GM21723 (cell line): ENCODE data around the gene OR2Y1.
"Not testable (repeated sequence)": the region's sequence is repeated elsewhere in the genome, so short reads cannot be mapped to it uniquely, and the experiment has no call there.

ENCODE experiments used
- ATAC-seq: cut with Tn5 transposase; IDR thresholded peaks from one replicate; pipeline ENCODE4 v1.9.1; 2021; ENCODE audit warnings: mild to moderate bottlenecking, moderate library complexity; ENCODE audit not compliant: unreplicated experiment

OR2Y1 gene

DNA sequence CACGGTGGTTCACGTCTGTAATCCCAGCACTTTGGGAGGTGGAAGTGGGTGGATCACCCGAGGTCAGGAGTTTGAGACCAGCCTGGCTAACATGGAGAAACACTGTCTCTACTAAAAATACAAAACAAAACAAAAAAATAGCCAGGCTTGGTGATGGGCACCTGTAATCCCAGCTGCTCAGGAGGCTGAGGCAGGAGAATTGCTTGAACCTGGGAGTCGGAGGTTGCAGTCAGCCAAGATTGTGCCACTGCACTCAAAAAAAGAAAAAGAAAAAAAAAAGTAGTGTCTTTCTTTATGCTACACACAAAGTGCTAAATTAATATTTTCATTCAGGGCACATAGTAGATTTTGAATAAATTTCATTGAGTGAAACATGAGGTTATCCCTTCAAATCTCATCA, 1.1 kb upstream of the OR2Y1 start:
- ATAC-seq = not testable (repeated sequence)

GRCh38 chr5:180739271-180739670, 587 bp downstream of the OR2Y1 start:
- ATAC-seq = no peak

DNA sequence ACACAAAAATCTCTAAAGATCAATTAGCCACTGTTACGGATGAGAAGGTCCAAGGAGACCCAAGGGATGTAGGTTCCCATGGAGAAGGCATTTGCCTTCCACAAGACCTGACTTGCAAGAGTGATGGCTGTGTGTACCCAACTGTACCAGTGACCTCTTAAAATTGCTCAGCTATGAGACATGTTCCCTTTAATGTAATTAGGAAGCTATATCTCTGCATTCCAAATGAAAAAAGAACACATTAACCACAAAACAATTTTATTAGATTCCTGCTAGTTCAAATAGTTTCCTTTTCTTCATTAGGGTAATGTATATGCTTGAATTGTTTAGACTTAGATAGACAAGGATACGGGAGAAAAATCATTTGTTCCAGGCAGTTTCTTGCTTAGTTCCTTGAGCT, 3.3 kb downstream of the OR2Y1 start:
- ATAC-seq = no peak

GRCh38 chr5:180724944-180725343, 14.9 kb downstream of the OR2Y1 start:
- no peak for ATAC-seq

DNA sequence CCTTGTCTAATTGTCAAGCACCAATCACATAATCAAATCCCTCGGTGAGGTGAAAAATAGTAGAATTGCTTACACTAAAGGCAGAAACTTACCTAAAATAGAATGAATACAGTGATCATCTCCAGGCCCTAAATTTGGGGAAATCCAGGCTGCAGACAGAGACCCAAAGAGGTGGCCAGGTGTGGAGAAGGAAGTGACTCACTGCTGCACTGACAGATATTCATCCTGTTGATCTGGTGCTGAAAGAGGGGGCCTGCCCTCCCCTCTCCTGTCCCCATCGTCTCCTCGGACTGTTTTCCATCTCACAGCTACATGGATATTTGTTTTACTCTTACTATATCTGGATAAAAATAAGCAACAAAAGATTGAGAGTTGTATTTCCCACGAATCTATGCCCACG, 15.9 kb downstream of the OR2Y1 start:
- no peak for ATAC-seq

GRCh38 chr5:180720486-180720885, 19.4 kb downstream of the OR2Y1 start:
- ATAC-seq = no peak

DNA sequence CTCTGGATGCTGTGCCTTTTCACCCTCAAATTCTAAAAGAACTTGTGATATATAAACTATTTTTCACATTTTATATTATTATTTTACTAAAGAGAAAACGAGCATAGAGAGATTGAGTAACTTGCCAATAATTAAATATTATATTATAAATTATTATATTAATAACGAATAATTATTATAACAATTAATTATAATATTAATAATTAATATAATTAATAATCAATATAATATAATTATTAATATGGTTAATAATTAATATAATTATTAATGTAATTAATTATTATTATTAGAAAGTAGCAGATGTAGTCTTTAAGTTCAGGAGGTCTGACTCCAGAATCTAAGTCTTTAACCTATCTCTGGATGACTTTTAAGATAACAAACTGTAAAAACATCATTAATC, 20.1 kb downstream of the OR2Y1 start:
- no peak for ATAC-seq

DNA sequence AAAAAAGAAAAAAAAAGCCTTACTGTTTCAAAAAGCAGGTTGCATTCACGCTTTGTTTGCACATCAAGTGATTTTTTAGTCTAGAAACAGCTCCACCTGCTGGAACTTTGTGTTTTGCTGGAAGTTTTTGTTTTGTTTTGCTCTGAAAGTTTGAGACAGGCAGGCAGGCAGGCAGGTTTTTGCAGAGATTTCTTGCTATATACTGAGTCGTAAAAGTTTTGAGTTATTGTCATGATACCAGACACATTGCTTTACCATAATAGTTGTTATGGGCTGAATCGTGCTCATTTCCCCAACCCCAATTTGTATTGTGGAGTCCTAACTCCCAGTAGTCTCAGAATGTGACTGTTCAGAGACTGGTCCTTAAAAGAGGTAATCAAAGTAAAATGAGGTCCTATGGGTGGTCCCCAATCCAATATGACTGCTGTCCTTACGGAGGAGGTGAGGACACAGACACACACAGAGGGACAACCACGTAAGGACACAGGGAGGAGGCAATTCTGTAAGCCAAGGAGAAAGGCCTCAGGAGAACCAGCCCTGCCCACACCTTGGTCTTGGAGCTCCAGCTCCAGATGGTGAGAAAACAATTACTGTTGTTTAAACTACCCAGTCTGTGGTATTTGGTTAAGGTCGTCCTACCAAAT, 20.9 kb downstream of the OR2Y1 start:
- no peak for ATAC-seq

GRCh38 chr5:180717989-180718388, 21.9 kb downstream of the OR2Y1 start:
- ATAC-seq = peak; percentile 74

DNA sequence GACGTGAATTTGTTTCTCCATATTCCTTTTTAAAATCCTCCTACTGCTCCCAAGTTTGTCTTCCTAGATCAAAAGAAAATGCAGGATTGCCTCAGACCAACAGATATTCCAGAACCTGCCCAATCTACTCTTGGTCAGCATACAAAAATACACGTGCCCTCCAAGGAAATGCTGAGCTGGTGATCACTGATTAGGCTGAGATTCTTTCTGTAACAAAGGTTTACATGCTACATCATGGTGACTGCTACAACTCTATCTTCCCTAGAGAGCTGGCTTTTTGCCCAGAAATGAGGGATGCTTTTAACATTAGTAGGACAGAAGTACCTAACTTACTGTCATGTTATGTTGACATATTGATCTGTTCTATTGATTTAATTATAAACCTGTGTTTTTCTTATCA, 35.5 kb downstream of the OR2Y1 start:
- ATAC-seq = no peak

DNA sequence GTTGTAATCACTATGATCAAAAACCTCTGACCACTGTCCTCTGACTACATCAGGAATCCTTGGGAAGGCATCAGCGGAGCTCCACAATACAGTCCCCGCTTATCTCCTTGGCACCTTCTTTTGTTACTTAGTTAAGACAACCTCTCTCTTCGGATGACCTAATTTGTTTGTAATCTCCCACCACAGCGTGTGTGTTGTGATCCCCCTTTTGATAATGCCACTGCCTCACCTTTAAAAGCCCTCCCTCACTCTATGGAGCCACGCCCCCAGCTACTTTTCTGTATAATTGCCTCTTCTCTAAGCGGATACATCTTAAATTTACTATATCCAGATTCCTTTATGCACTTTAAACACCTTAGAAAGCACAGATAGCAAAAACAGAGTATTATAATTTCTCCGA, 35.9 kb downstream of the OR2Y1 start:
- no peak for ATAC-seq

GRCh38 chr5:180703371-180703770, 36.5 kb downstream of the OR2Y1 start:
- not testable (repeated sequence) for ATAC-seq

DNA sequence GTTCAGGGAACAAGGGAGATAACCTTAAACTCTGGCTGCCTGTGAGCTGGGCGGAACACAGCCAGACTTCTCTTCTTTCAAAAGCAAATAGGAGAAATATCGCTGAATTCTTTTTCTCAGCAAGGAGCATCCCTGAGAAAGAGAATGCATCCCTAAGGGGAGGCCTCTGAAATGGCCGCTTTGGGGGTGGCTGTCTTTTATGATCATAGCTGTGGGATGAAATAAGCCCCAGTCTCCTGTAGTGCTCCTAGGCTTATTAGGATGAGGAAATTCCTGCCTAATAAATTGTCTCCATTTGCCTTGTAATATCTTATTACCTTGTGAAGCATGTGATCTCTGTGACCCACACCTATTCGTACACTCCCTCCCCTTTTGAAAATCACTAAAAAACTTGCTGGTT, 39.4 kb downstream of the OR2Y1 start:
- not testable (repeated sequence) for ATAC-seq

- ATAC-seq = no peak
Measured at GRCh38 chr5:180699042-180699441, 40.8 kb downstream of the OR2Y1 start.

DNA sequence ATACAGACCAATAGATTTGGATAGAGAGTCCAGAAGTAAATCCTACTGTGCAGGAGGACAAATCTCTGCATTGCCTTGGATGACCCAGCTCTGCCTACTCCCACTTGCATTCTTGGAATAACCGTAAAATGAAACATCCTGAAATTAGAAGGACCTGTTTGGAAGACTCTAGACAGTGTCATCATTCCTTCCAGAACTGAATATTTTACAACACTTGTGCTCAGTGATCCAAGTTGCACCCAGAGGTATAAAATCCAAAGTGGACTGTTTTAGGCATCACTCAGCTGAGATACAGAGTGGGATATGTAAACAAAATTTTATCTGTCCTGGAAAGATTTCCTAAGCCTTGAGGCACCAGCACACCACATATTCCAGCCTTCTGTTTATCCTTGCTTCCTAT, 43.7 kb downstream of the OR2Y1 start:
- no peak for ATAC-seq

DNA sequence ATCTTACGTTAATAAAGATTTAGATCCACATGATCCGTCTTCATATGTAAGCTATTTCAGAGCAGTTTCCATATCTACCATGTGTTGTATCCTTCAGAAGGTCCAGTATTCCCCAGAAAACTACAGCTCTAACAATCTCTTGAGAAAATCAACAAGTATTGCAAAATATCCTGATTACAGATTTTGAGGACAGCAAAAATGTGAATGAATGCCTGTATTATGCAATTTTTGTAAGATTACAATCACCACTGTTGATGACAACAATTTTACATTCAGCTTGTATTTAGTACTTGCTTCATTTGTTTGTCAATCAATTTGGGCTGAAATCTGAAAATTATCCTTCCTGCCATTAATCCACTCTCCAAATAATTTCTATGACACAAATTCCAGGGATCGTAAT, 47.4 kb downstream of the OR2Y1 start:
- no peak for ATAC-seq

DNA sequence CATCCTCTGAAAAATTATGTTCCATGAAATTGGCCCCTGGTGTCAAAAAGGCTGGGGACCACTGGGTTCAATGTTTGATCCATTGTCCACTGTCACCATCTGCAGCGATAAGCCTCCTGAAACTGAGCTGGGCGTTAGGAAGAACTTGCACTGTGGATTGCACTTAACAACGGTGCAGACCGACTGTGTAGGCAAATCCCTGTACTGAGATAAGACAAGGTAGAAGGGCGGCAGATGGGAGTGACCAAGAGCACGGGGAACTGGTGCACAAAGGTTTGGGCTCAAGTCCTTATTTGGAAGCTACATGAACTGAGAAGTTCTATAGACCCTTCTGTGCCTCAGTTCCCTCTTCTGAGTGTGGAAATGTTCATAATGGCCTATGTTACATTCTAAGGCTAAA, 48.8 kb downstream of the OR2Y1 start:
- no peak for ATAC-seq

GRCh38 chr5:180690562-180690961, 49.3 kb downstream of the OR2Y1 start:
- ATAC-seq = no peak

GRCh38 chr5:180689775-180690174, 50.1 kb downstream of the OR2Y1 start:
- ATAC-seq = no peak
